HepG2 (cell line): Measurements from ENCODE around the gene IFNG. TPM values are rescaled to one million over a fixed set of nuclear protein-coding genes. Genes with fewer than 3 reads are reported as not detected.

Source experiments
- JUNB ChIP-seq: sonication (generic); formaldehyde crosslinking; IDR thresholded peaks from 2 replicates; pipeline ENCODE4 v1.8.0; 2022; ENCODE audit warnings: missing genetic modification reagents, mild to moderate bottlenecking, borderline replicate concordance
- KLF16 ChIP-seq, 2 experiments: sonication (generic) in 1 of 2; formaldehyde crosslinking in 1 of 2; IDR thresholded peaks; 2 replicates each; pipeline versions ENCODE4 v1.6.1 to v1.8.0; 2016 to 2023; ENCODE audit warnings: missing genetic modification reagents in 2 of 2, missing compliant biosample characterization in 1 of 2
- NR2F1 ChIP-seq, 2 experiments: fragments of 450-650 bp in 1 of 2; formaldehyde crosslinking in 1 of 2; IDR thresholded peaks; 2 replicates each; pipeline versions ENCODE4 v1.5.0 to v1.6.1; 2016 to 2020; ENCODE audit warnings: mild to moderate bottlenecking in 1 of 2, missing compliant biosample characterization in 1 of 2, missing genetic modification reagents in 1 of 2, moderate library complexity in 1 of 2
- THAP11 ChIP-seq: IDR thresholded peaks from 2 replicates; pipeline ENCODE4 v1.6.1; 2016; ENCODE audit warnings: missing biosample characterization, missing genetic modification reagents
- ZBTB20 ChIP-seq: sonication (generic); formaldehyde crosslinking; IDR thresholded peaks from 2 replicates; pipeline ENCODE4 v1.8.1; 2023; ENCODE audit warnings: missing genetic modification reagents, low read depth, mild to moderate bottlenecking, borderline replicate concordance
- ZBTB7A ChIP-seq: sonication (generic); formaldehyde crosslinking; IDR thresholded peaks from 2 replicates; pipeline ENCODE4 v1.8.0; 2022; ENCODE audit warnings: mild to moderate bottlenecking, missing genetic modification reagents
- ZMYM4 ChIP-seq: sonication (generic); formaldehyde crosslinking; IDR thresholded peaks from 2 replicates; pipeline ENCODE4 v1.8.1; 2023; ENCODE audit warnings: mild to moderate bottlenecking, missing genetic modification reagents
- ZNF234 ChIP-seq: sonication (generic); formaldehyde crosslinking; conservative IDR thresholded peaks from 2 replicates; pipeline ENCODE4 v1.5.1; 2020; ENCODE audit warnings: mild to moderate bottlenecking, missing genetic modification reagents
- ZNF30 ChIP-seq: sonication (generic); formaldehyde crosslinking; IDR thresholded peaks from 2 replicates; pipeline ENCODE4 v1.5.0; 2020; ENCODE audit warnings: mild to moderate bottlenecking, missing genetic modification reagents
- ZNF354B ChIP-seq: sonication (generic); formaldehyde crosslinking; IDR thresholded peaks from 2 replicates; pipeline ENCODE4 v1.8.0; 2022; ENCODE audit warnings: mild to moderate bottlenecking, missing genetic modification reagents
- ZNF646 ChIP-seq: sonication (generic); formaldehyde crosslinking; IDR thresholded peaks from 2 replicates; pipeline ENCODE4 v1.9.0; 2021; ENCODE audit warnings: mild to moderate bottlenecking, missing genetic modification reagents
- ZNF773 ChIP-seq: sonication (generic); formaldehyde crosslinking; IDR thresholded peaks from 2 replicates; pipeline ENCODE4 v1.4.0; 2020; ENCODE audit warnings: missing genetic modification reagents, borderline replicate concordance
- ZNF777 ChIP-seq: sonication (generic); formaldehyde crosslinking; IDR thresholded peaks from 2 replicates; pipeline ENCODE4 v1.4.0; 2020; ENCODE audit warnings: missing genetic modification reagents
- polyA plus RNA-seq, 8 experiments: library from polyadenylated mRNA; depleted of rRNA in 3 of 8; stranded (reverse) in 7 of 8; unstranded in 1 of 8; fragments of >200 nt; fragmentation: Illumina TruSeq in 4 of 8; extraction: Trizol in 4 of 8; gene quantifications; 2 replicates each; pipeline versions ENCODE4 v1.2.1 to v1.2.3, GENCODE V29; 2011 to 2016; ENCODE audit warnings: low read depth in 4 of 8, missing spikeins in 1 of 8, mixed read lengths in 1 of 8; ENCODE audit not compliant: insufficient read depth in 1 of 8
- total RNA-seq, 5 experiments: library from RNA; depleted of rRNA; stranded (reverse); fragments of >200 nt; fragmentation: Illumina TruSeq; extraction: Trizol; gene quantifications; 2 replicates each; pipeline ENCODE4 v1.2.3, GENCODE V29; 2016; ENCODE audit warnings: low read depth in 1 of 5

The IFNG gene
- total and polyA plus RNA-seq, 2 of the 13 experiments (the other 11 are each of a cell fraction or from before 2014, with no cell fraction given), result not detected

GRCh38 chr12:68114606-68115005, 44.9 kb downstream of the IFNG start (continued):
- TF ChIP-seq JUNB (no peak), NR2F1 (CRISPR knock-in tag; IDR thresholded peaks at IDR 0.05) (no peak), ZNF234 (CRISPR knock-in tag) (no peak), THAP11 (CRISPR knock-in tag) (no peak), ZBTB20 (CRISPR knock-in tag) (no peak), ZMYM4 (no peak), ZNF354B (CRISPR knock-in tag) (no peak), KLF16 (CRISPR knock-in tag; IDR thresholded peaks at IDR 0.05) (no peak), ZBTB7A (CRISPR knock-in tag) (no peak), ZNF777 (CRISPR knock-in tag) (no peak), ZNF30 (no peak), ZNF646 (no peak), ZNF773 (CRISPR knock-in tag) (no peak)
